Heart left ventricle (tissue), 16 donors: Measurements from ENCODE around the gene SNCA. TPM values are rescaled to one million over a fixed set of nuclear protein-coding genes. Genes with fewer than 3 reads are reported as not detected.

Experiments
- ATAC-seq, 4 donors: fragments of 200-7000 bp; cut with Tn5 transposase; one replicate each; pipeline ENCODE4 v1.9.1; 2020 to 2022; ENCODE audit warnings: moderate library complexity in 4 of 4, mild to moderate bottlenecking in 3 of 4, moderate number of reproducible peaks in 1 of 4
- DNase-seq, 5 donors: peaks; one replicate each; pipeline ENCODE4 v3.0.0-alpha.2; 2020
- H3K27ac ChIP-seq, 12 donors: fragments of 200-600 bp; sonication (generic) in 4 of 12; one replicate each; pipeline versions ENCODE4 v1.5.0 to v1.8.0; 2016 to 2022; ENCODE audit warnings: mild to moderate bottlenecking in 2 of 12
- H3K27me3 ChIP-seq, 9 donors: fragments of 200-600 bp; sonication (generic) in 2 of 9; one replicate each; pipeline versions ENCODE4 v1.5.1 to v1.8.0; 2016 to 2022; ENCODE audit warnings: mild to moderate bottlenecking in 3 of 9
- H3K36me3 ChIP-seq, 9 donors: fragments of 200-600 bp; sonication (generic) in 2 of 9; one replicate each; pipeline versions ENCODE4 v1.5.0 to v1.8.0; 2018 to 2022; ENCODE audit warnings: mild to moderate bottlenecking in 2 of 9
- H3K4me1 ChIP-seq, 12 donors: fragments of 200-600 bp; sonication (generic) in 4 of 12; one replicate each; pipeline versions ENCODE4 v1.5.0 to v1.8.0; 2016 to 2022; ENCODE audit warnings: mild to moderate bottlenecking in 3 of 12
- H3K4me3 ChIP-seq, 12 donors: fragments of 200-600 bp; sonication (generic) in 4 of 12; one replicate each; pipeline versions ENCODE4 v1.5.0 to v1.8.0; 2017 to 2022; ENCODE audit warnings: mild to moderate bottlenecking in 9 of 12, moderate library complexity in 4 of 12
- H3K9me3 ChIP-seq, 12 donors: fragments of 200-600 bp; sonication (generic) in 4 of 12; one replicate each; pipeline versions ENCODE4 v1.5.0 to v1.8.0; 2016 to 2022; ENCODE audit warnings: mild to moderate bottlenecking in 1 of 12
- CTCF ChIP-seq, 12 donors: fragments of 200-600 bp; sonication (generic) in 4 of 12; IDR thresholded peaks; one replicate each; pipeline versions ENCODE4 v1.5.0 to v1.8.0; 2018 to 2022; ENCODE audit warnings: antibody characterized with exemption in 12 of 12, mild to moderate bottlenecking in 5 of 12
- POLR2A ChIP-seq, 2 donors: fragments of 450-650 bp; IDR thresholded peaks; one replicate each; pipeline ENCODE4 v1.6.1; 2017; ENCODE audit warnings: antibody characterized with exemption in 2 of 2, mild to moderate bottlenecking in 2 of 2, moderate library complexity in 2 of 2
- WGBS, 4 donors: extraction: QIAGEN DNeasy Blood & Tissue Kit in 2 of 4; methylation state at CpG; one replicate each; pipeline versions ENCODE4 v1.1.5 to v1.1.7; 2013 to 2018; 5-methylcytosine and 5-hydroxymethylcytosine counted together
- intact Hi-C, 10 donors: fragments of 100-400 bp; cut with DNase I; formaldehyde crosslinking; loops; one replicate each; pipeline versions ENCODE4 v1.11.1 to v1.14.2; 2022
- polyA plus RNA-seq, 2 donors: library from polyadenylated mRNA; stranded (reverse); fragments of 200-250 nt; gene quantifications; one replicate each; pipeline ENCODE4 v1.2.3, GENCODE V29; 2013
- total RNA-seq, 9 donors: library from RNA; depleted of rRNA in 2 of 9; stranded (reverse); fragments of >200 nt in 2 of 9; fragmentation: NEBNext Ultra II Directional in 3 of 9; extraction: Animal tissue kit (Norgen Biotek cat#: 25700) in 3 of 9; gene quantifications; one replicate each; pipeline versions ENCODE4 v1.1.0 to v1.2.4, GENCODE V29; 2016 to 2023
- donor health status: ischemic (EF 13 %, LVEDD 7.1; RV severe dilation, severe dysfunction).
- donor health status: healthy with polysubstance abuse.
- donor health status: DM: no; HTN: yes; CAD: no.
- donor health status: DM: no; HTN: no; CAD: no.
- donor health status: ischemic (EF 25% LVEDD 6.9; RV normal size, moderate dysfunction).
- donor health status: ischemic (EF 25% LVEDD 5.7; RV mildly dilated, moderate dysfunction).
- donor health status: healthy.
- donor health status: DM: yes; HTN: yes; CAD: no.
- donor health status: ischemic (EF 35%, LVEDD 5.7; RV mildly dilated, moderate dysfunction).
- donor health status: nonischemic (EF 11% LVEDD 7.7; RV severe dilation, severe dysfunction).
- donor health status: DM: yes; HTN: yes; CAD: no.
- donor health status: PGD.
- donor health status: ischemic (EF 29% LVEDD 5.4; RV normal size, mild dysfunction).
- donor health status: nonischemic (EF 23%, LVEDD 6.1; RV moderate dilation, normal function).

The SNCA gene
- total and polyA plus RNA-seq, 11 donors: 2.3 to 27.9 (median 5.5) TPM

GRCh38 chr4:89754531-89754930 is 82.4 kb downstream of the SNCA start:
- DNase-seq: no peak
- 78 to 89% (median 86%) methylated on average over 4 of the region's 4 CpGs for WGBS, 4 donors
- ATAC-seq: no peak
- TF ChIP-seq CTCF (IDR thresholded peaks at IDR 0.05) (no peak), POLR2A (IDR thresholded peaks at IDR 0.05) (no peak)
- Histone ChIP-seq H3K27ac (peak overlapping the region in 1 of 12 donors; percentile 14), H3K4me3 (no peak overlapping the region), H3K9me3 (no peaks in the 10 kb centered on the region), H3K27me3 (no peaks in the 10 kb centered on the region), H3K36me3 (no peaks in the 10 kb centered on the region), H3K4me1 (peaks cover 0 to 16% (median 8%) of the 10 kb centered on the region in 12 donors)
- intact Hi-C loops: no loop called here

- no peaks in the 10 kb centered on the region for H3K9me3 ChIP-seq
- peaks cover 0 to 16% (median 8%) of the 10 kb centered on the region in 12 donors for H3K4me1 ChIP-seq
- intact Hi-C loops: no loop called here
- 28 to 48% (median 34%) methylated on average over 5 of the region's 5 CpGs for WGBS, 4 donors
- TF ChIP-seq CTCF (IDR thresholded peaks at IDR 0.05) (no peak), POLR2A (IDR thresholded peaks at IDR 0.05) (no peak)
- no peaks in the 10 kb centered on the region for H3K27me3 ChIP-seq
- peak overlapping the region in 8 of 12 donors; percentile 21 to 49 (median 42) for H3K27ac ChIP-seq
- H3K36me3 ChIP-seq: no peaks in the 10 kb centered on the region
- no peak for DNase-seq
- peak in 1 of 4 donors; percentile 16 for ATAC-seq
- no peak overlapping the region for H3K4me3 ChIP-seq
Observed at GRCh38 chr4:89753601-89754066, 83.3 kb downstream of the SNCA start.

- ATAC-seq (peak; percentile 42 to 71 (median 61)), DNase-seq (no peak)
- Histone ChIP-seq H3K36me3 (no peaks in the 10 kb centered on the region), H3K27ac (peak overlapping the region in 8 of 12 donors; percentile 21 to 66 (median 42)), H3K9me3 (no peaks in the 10 kb centered on the region), H3K27me3 (no peaks in the 10 kb centered on the region), H3K4me1 (peaks cover 0 to 16% (median 8%) of the 10 kb centered on the region in 12 donors), H3K4me3 (no peak overlapping the region)
- WGBS, 4 donors: 38 to 60% (median 49%) methylated on average over 7 of the region's 7 CpGs
- TF ChIP-seq POLR2A (IDR thresholded peaks at IDR 0.05) (no peak), CTCF (IDR thresholded peaks at IDR 0.05) (no peak)
- intact Hi-C loops: no loop called here
Observed at GRCh38 chr4:89752932-89753598, 83.9 kb downstream of the SNCA start.

- Histone ChIP-seq H3K4me3 (no peak overlapping the region), H3K27ac (no peak overlapping the region), H3K36me3 (no peaks in the 10 kb centered on the region), H3K4me1 (peaks cover 0 to 16% (median 8%) of the 10 kb centered on the region in 12 donors), H3K27me3 (no peaks in the 10 kb centered on the region), H3K9me3 (no peaks in the 10 kb centered on the region)
- intact Hi-C loops: no loop called here
- no peak for ATAC-seq
- whole genome bisulfite sequencing, 4 donors: 69 to 82% (median 73%) methylated on average over 5 of the region's 5 CpGs
- DNase-seq: no peak
- TF ChIP-seq POLR2A (IDR thresholded peaks at IDR 0.05) (no peak), CTCF (IDR thresholded peaks at IDR 0.05) (no peak)
Observed at GRCh38 chr4:89751416-89751815, 85.5 kb downstream of the SNCA start.
